ENCODE data around the gene USP51.
"Not testable (repeated sequence)": the region's sequence is repeated elsewhere in the genome, so short reads cannot be mapped to it uniquely, and the experiment has no call there.

USP51 gene

DNA sequence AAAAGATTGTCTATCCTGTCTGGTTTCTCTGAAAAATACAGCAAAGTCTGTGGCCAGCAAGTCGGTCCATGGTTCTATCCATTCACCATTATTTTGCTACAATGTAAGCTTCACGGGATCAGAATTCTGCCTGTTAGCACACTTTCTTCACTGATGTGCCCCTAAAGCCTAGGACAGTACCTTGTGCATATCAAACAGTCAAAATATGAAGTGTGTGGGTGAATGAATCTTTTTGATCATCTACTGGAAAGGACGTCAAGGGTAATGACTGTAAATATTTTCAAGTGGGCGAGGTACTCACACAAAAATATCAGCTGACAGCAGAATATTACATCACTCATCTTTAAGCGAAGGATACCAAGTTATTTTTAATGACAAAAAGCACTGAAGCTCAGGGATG, 24.5 kb downstream of the USP51 start:
- DNase-seq (ENCODE audit: low spot score) = not testable (repeated sequence)

DNA sequence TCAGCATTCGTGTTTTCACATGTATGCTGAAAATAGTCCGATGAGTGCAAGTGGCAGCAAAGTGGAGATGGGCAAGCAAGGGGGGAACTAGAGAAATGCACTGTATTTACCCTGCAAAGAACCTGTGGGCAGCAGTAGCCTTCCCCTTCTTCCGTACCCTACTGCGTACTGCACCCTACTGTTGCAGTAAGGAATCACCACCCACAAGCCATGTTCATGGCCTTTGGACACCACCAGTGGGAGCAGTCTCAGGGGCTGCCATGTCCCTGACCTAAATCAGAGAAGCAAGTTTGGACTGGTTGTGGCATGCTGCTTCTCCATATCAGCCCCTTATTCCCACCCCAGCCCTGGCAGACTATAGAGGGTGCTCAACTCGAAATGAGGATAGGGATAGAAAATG, 25.6 kb downstream of the USP51 start:
- DNase-seq (ENCODE audit: low spot score) = not testable (repeated sequence)

DNA sequence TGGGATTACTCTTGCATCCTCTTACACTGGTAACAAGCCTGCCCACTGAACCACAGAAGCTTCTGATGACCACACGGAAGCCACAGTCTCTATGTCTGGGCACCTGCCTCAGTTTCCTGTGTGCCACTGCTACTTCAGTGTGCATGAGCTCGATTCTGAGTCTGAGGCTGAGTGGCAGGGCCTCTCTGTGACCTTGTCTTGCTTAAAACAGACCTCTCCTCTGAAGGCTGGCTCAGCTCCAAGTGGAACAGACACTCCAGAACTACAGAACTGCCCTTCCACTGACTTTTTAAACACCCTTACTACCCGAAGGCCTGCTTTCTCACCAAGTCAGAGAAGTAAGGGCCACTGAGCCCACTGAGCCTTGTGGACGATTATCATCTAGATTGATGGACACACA, 29.7 kb downstream of the USP51 start:
- not testable (repeated sequence) for DNase-seq (ENCODE audit: low spot score)

DNA sequence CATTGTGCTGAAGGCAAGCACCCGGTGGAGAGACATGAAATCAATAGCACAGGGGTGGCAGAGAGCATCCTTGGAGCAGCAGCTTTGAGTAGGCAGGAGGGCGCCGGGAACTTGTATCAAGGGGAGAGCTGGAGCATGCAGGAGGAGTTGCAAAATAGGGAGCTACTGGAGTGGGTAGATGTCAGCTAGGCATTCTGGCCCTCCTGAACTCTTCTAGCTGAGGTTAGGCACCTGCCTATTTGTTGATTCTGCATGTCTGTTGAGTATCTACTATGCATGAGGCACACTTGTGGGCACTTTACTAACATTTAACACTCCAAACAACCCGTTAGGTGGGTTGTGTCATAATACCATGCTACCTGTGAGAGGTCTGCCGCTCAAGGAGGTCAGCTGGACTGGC, 30.2 kb downstream of the USP51 start:
- not testable (repeated sequence) for DNase-seq (ENCODE audit: low spot score)

DNA sequence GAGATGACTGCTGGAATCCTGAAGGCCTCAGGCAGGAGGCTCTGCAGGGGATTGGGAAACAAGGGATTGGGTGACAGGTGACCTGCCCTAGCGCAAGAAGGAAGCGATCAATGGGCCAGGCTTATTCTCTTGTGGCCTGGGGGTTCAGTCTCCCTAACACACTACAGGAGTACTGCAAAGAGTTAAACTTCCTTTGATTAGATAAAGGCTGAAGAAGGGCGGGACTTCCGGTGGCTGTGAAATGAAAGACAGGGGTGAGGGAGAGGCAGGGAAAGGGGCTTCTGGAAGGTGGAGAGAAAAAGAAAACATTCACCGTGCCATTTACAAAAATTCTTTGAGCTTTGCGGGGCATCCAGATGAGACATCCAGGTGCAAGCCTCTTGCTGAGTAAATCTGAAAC, 33.9 kb downstream of the USP51 start:
- DNase-seq (ENCODE audit: low spot score) = not testable (repeated sequence)

DNA sequence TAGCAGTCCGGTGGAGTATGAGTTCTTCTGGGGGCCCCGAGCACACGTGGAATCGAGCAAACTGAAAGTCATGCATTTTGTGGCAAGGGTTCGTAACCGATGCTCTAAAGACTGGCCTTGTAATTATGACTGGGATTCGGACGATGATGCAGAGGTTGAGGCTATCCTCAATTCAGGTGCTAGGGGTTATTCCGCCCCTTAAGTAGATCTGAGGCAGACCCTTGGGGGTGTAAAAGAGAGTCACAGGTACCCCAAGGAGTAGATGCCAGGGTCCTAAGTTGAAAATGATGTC, 36.9 kb downstream of the USP51 start:
- no peak for DNase-seq (ENCODE audit: low spot score)

DNA sequence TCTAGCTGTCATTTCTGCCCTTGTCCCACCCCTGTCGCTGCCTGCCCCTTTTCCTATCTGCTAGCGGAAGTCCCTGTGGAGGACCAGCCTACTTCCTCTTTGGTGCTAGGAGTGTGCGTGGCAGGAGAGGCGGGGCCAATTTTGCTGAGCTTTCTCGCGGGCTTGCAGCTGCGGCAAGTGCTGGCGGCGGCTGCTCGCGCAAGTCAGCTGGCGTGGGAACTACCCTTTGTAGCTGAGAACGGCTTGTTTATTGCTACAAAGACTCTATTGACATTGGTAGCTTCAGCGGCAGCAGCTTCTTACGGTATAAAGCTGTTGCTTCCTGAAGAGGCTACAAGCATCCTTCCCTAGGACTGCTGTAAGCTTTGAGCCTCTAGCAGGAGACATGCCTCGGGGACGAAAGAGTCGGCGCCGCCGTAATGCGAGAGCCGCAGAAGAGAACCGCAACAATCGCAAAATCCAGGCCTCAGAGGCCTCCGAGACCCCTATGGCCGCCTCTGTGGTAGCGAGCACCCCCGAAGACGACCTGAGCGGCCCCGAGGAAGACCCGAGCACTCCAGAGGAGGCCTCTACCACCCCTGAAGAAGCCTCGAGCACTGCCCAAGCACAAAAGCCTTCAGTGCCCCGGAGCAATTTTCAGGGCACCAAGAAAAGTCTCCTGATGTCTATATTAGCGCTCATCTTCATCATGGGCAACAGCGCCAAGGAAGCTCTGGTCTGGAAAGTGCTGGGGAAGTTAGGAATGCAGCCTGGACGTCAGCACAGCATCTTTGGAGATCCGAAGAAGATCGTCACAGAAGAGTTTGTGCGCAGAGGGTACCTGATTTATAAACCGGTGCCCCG, 37.4 kb downstream of the USP51 start, which contains the start of gene MAGEH1:
Gene MAGEH1, plus strand, starts transcription at position 138 of the 843 bp plus-strand sequence. Its CDS starts 248 bp downstream, at position 386.
- DNase-seq (ENCODE audit: low spot score) = peak; percentile 77

DNA sequence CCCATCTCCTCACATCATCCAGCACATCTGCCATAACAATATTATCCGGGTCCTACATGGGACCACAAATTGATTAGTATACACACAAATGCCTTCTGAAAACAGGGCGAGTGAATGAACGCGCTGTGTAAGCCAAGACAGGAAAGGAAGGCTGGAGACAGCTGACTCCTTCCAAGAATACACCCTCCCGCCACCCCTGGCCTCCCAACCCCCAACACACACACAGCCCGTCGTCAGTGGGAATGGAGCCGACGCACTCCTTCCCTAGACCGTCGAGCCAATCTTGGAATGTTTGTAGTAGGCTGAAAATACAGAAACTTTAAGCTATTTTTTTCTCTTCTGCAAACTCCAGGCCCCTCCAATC, 38.0 kb downstream of the USP51 start:
- DNase-seq (ENCODE audit: low spot score) = no peak

DNA sequence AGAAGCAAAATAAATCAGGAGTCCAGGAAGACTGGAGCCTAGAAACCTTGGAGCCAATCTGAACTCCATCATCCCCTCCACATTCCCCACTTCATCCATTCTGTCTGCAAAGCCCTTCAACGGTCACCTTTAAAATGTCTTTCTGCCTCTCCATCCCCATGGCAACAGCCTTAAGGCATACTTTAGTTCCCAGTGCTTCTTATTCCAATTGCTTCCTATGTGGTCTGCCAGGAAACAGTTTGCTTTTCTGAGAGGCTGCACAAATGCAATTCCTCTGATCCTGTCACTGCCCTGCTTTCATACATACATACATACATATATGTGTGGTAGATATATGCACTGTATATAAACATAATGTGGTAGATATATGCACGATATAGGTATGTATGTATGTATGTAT, 38.5 kb downstream of the USP51 start:
- DNase-seq (ENCODE audit: low spot score) = no peak

DNA sequence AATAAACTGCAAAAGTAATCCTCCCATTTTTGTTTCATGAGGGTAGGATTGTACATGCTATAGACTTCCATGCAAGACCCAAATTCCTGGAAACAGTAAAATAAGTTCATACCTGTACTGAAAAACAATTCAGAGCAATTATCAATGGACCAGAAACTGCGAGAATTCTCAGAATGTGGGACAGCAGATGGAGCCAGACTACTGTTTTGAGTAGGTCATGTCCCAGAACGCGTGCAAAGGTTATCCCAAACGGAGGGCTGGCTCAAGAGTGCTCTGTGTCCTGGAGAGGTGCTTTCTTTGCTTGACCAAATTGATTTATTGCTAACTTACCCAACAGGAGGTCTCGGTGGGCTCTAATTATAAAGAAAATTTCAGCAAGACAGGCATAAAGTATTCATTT, 39.4 kb downstream of the USP51 start:
- DNase-seq (ENCODE audit: low spot score) = peak; percentile 4

DNA sequence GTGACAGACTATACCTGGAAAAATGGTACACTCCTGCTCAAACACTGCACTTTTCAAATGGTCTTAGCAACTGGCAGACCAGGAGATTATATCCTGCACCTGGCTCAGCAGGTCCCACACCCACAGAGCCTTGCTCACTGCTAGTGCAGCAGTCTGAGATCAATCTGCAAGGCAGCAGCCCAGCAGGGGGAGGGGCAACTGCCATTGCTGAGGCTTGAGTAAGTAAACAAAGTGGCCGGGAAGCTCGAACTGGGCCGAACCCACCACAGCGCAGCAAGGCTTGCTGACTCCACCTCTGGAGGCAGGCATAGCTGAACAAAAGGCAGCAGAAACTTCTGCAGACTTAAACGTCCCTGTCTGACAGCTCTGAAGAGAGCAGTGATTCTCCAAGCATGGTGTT, 46.2 kb downstream of the USP51 start:
- DNase-seq (ENCODE audit: low spot score) = not testable (repeated sequence)

Measured in kidney tubule cell (primary cell).